ENCODE data around the gene PAFAH1B2. TPM values are rescaled to one million over a fixed set of nuclear protein-coding genes. Genes with fewer than 3 reads are reported as not detected.

PAFAH1B2 gene
- total RNA-seq, 1 experiment from 2014 or later, result 154 TPM

- no peak overlapping the region for H3K4me3 ChIP-seq (replicated peaks in 1 of 2; ENCODE audit: low read depth in 1 of 2, low read length in 2 of 2)
- TF ChIP-seq ATF3 (IDR thresholded peaks at IDR 0.05) (no peak), EZH2 (IDR thresholded peaks at IDR 0.05) (no peak), EGR1 (IDR thresholded peaks at IDR 0.05; ENCODE audit: low read depth) (no peak), ZFX (IDR thresholded peaks at IDR 0.05) (no peak), CEBPB (IDR thresholded peaks at IDR 0.05; ENCODE audit: low read depth) (no peak), FOSL1 (IDR thresholded peaks at IDR 0.05; ENCODE audit: low read depth) (no peak), REST (IDR thresholded peaks at IDR 0.05; ENCODE audit: low read depth) (no peak), CBX3 (IDR thresholded peaks at IDR 0.05; ENCODE audit: low read depth) (no peak), MAX (IDR thresholded peaks at IDR 0.05) (no peak), JUND (IDR thresholded peaks at IDR 0.05) (no peak), ZNF274 (IDR thresholded peaks at IDR 0.05; ENCODE audit: low read depth, low read length) (no peak), TCF7L2 (IDR thresholded peaks at IDR 0.05; ENCODE audit: borderline replicate concordance, extremely low read depth, insufficient read depth, insufficient read length) (no peak), RAD21 (IDR thresholded peaks at IDR 0.05; ENCODE audit: low read depth) (no peak), SIN3A (IDR thresholded peaks at IDR 0.05; ENCODE audit: low read depth) (no peak), ZBTB33 (IDR thresholded peaks at IDR 0.05; ENCODE audit: extremely low read depth, insufficient replicate concordance, low read length) (no peak)
- TF ChIP-seq, protein P1, sequence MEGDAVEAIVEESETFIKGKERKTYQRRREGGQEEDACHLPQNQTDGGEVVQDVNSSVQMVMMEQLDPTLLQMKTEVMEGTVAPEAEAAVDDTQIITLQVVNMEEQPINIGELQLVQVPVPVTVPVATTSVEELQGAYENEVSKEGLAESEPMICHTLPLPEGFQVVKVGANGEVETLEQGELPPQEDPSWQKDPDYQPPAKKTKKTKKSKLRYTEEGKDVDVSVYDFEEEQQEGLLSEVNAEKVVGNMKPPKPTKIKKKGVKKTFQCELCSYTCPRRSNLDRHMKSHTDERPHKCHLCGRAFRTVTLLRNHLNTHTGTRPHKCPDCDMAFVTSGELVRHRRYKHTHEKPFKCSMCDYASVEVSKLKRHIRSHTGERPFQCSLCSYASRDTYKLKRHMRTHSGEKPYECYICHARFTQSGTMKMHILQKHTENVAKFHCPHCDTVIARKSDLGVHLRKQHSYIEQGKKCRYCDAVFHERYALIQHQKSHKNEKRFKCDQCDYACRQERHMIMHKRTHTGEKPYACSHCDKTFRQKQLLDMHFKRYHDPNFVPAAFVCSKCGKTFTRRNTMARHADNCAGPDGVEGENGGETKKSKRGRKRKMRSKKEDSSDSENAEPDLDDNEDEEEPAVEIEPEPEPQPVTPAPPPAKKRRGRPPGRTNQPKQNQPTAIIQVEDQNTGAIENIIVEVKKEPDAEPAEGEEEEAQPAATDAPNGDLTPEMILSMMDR (IDR thresholded peaks at IDR 0.05 in 2 of 3, conservative IDR thresholded peaks at IDR 0.05 in 1 of 3; ENCODE audit: borderline replicate concordance in 1 of 3, insufficient read depth in 1 of 3, low read depth in 2 of 3, low read length in 2 of 3), result no peak
- no peaks in the 10 kb centered on the region for H3K9me3 ChIP-seq (ENCODE audit: control insufficient read depth in 1 of 2, insufficient read depth in 1 of 2, low read depth in 1 of 2, low read length in 2 of 2)
- RAD21 ChIA-PET (ENCODE audit: low non-redundant PET in 1 of 2, low total read pairs in 2 of 2, uncharacterized antibody in 2 of 2, unreplicated experiment in 2 of 2), result no interaction called here
- H3K9me2 ChIP-seq (ENCODE audit: insufficient read depth), result no peaks in the 10 kb centered on the region
- ATAC-seq (no peak), DNase-seq (ENCODE audit: low read depth, low spot score) (no peak)
- no TSS peak for BruUV-seq (replicated peaks)
- peaks cover 4 to 7% of the 10 kb centered on the region in 2 experiments; a peak in 2 of 4 replicates for H3K36me3 ChIP-seq (ENCODE audit: control insufficient read depth in 1 of 2, insufficient read depth in 2 of 2, low read length in 2 of 2)
- H4K20me1 ChIP-seq (ENCODE audit: insufficient read depth), result no peaks in the 10 kb centered on the region
- CTCF ChIA-PET, result interaction anchor here (1.6 kb wide), 1 partner anchor 12 kb away, joined by 4 read pairs; no protein-coding TSS in a partner anchor
- POLR2A ChIA-PET, result no interaction called here
- no peak overlapping the region for H3K4me2 ChIP-seq (ENCODE audit: low read length)
- H3K27ac ChIP-seq (ENCODE audit: low read depth, low read length), result no peak overlapping the region
- H2AFZ ChIP-seq (ENCODE audit: low read depth, low read length, poor library complexity, severe bottlenecking), result no peak overlapping the region
- no peak overlapping the region for H3K9ac ChIP-seq (ENCODE audit: low read length)
- H3K27me3 ChIP-seq (ENCODE audit: insufficient read depth, low read length), result no peaks in the 10 kb centered on the region
- H3K79me2 ChIP-seq (ENCODE audit: insufficient read depth, low read length), result no peaks in the 10 kb centered on the region
- intact Hi-C loops (cut with micrococcal nuclease), result no loop called here
- H3K4me1 ChIP-seq (ENCODE audit: control insufficient read depth in 1 of 2, insufficient read depth in 2 of 2, low read length in 2 of 2), result peaks cover 0 to 3% of the 10 kb centered on the region in 2 experiments; a peak in 1 of 4 replicates
These were observed 66.5 kb downstream of the PAFAH1B2 start for GRCh38 chr11:117210620-117211019.

Measured in HCT116 (cell line).